Neural cell (in vitro differentiated cells): ENCODE measurements around the gene LRIG1. TPM values are rescaled to one million over a fixed set of nuclear protein-coding genes. Genes with fewer than 3 reads are reported as not detected.

ENCODE experiments used
- H2AFZ ChIP-seq: fragments of 200-600, 300-800 bp; sonication (generic), shearing (Covaris generic); 2 replicates; pipeline ENCODE4 v1.6.0; 2014; ENCODE audit warnings: low read depth, mild to moderate bottlenecking, antibody characterized with exemption, low read length, moderate library complexity
- H3F3A ChIP-seq: fragments of 200-600 bp; shearing (Covaris generic); 2 replicates; pipeline ENCODE4 v1.6.1; 2016; ENCODE audit warnings: mild to moderate bottlenecking, moderate library complexity, mixed read lengths, antibody characterized with exemption, low read length; ENCODE audit not compliant: insufficient read depth, poor library complexity, severe bottlenecking
- H3K27ac ChIP-seq: fragments of 200-600, 300-800 bp; sonication (generic), shearing (Covaris generic); 2 replicates; pipeline ENCODE4 v1.5.1; 2014; ENCODE audit warnings: mild to moderate bottlenecking, low read length, moderate library complexity
- H3K27me3 ChIP-seq: fragments of 300-800, 200-600 bp; sonication (generic), shearing (Covaris generic); 2 replicates; pipeline ENCODE4 v1.6.0; 2014; ENCODE audit warnings: mild to moderate bottlenecking, low read depth, low read length, moderate library complexity; ENCODE audit not compliant: insufficient read depth
- H3K36me3 ChIP-seq: fragments of 300-800, 200-600 bp; sonication (generic), shearing (Covaris generic); 2 replicates; pipeline ENCODE4 v1.5.1; 2014; ENCODE audit warnings: mild to moderate bottlenecking, antibody characterized with exemption, low read length, moderate library complexity; ENCODE audit not compliant: insufficient read depth
- H3K4me2 ChIP-seq: fragments of 300-800, 200-600 bp; sonication (generic), shearing (Covaris generic); 2 replicates; pipeline ENCODE4 v1.6.0; 2014; ENCODE audit warnings: mild to moderate bottlenecking, low read length
- H3K4me3 ChIP-seq: fragments of 300-800, 200-600 bp; sonication (generic), shearing (Covaris generic); 2 replicates; pipeline ENCODE4 v1.5.1; 2014; ENCODE audit warnings: mild to moderate bottlenecking, low read length, moderate library complexity
- H3K79me2 ChIP-seq: fragments of 200-600 bp; shearing (Covaris generic); replicated peaks from 2 replicates; pipeline ENCODE4 v1.6.0; 2014; ENCODE audit warnings: mild to moderate bottlenecking, low read length, moderate library complexity; ENCODE audit not compliant: insufficient read depth
- H3K9ac ChIP-seq: fragments of 300-800, 200-600 bp; sonication (generic), shearing (Covaris generic); 2 replicates; pipeline ENCODE4 v1.6.1; 2016; ENCODE audit warnings: mild to moderate bottlenecking, low read length, mixed read lengths
- H3K9me2 ChIP-seq: fragments of 200-600 bp; shearing (Covaris generic); 2 replicates; pipeline ENCODE4 v1.6.1; 2016; ENCODE audit warnings: mild to moderate bottlenecking, low read length, mixed read lengths; ENCODE audit not compliant: insufficient read depth
- H3K9me3 ChIP-seq: fragments of 200-600, 300-800 bp; sonication (generic), shearing (Covaris generic); 2 replicates; pipeline ENCODE4 v1.6.1; 2016; ENCODE audit warnings: mild to moderate bottlenecking, mixed run types, low read length, moderate library complexity, mixed read lengths
- H4K20me1 ChIP-seq: fragments of 200-600 bp; shearing (Covaris generic); 2 replicates; pipeline ENCODE4 v1.6.1; 2016; ENCODE audit warnings: mild to moderate bottlenecking, mixed run types; ENCODE audit not compliant: insufficient read depth
- CTCF ChIP-seq: fragments of 450-650 bp; IDR thresholded peaks from 2 replicates; pipeline ENCODE4 v1.5.1; 2014; ENCODE audit warnings: antibody characterized with exemption, mild to moderate bottlenecking, moderate library complexity; ENCODE audit not compliant: poor library complexity, severe bottlenecking
- EP300 ChIP-seq: fragments of 450-650 bp; conservative IDR thresholded peaks from 2 replicates; pipeline ENCODE4 v1.6.1; 2014; ENCODE audit warnings: antibody characterized with exemption, mild to moderate bottlenecking, moderate library complexity; ENCODE audit not compliant: poor library complexity, severe bottlenecking
- EZH2 ChIP-seq: fragments of 200-600, 300-800 bp; shearing (Covaris generic), sonication (generic); IDR thresholded peaks from 2 replicates; pipeline ENCODE4 v1.6.1; 2014; ENCODE audit warnings: antibody characterized with exemption, low read length, borderline replicate concordance, mild to moderate bottlenecking; ENCODE audit not compliant: insufficient read depth, poor library complexity, severe bottlenecking
- MXI1 ChIP-seq: fragments of 450-650 bp; conservative IDR thresholded peaks from 2 replicates; pipeline ENCODE4 v1.6.1; 2014; ENCODE audit warnings: antibody characterized with exemption, mild to moderate bottlenecking; ENCODE audit not compliant: poor library complexity, severe bottlenecking
- POLR2AphosphoS5 ChIP-seq: IDR thresholded peaks from 2 replicates; pipeline ENCODE4 v1.6.1; 2012
- RAD21 ChIP-seq: fragments of 450-650 bp; conservative IDR thresholded peaks from 2 replicates; pipeline ENCODE4 v1.6.1; 2014; ENCODE audit warnings: antibody characterized with exemption, mild to moderate bottlenecking, moderate library complexity
- REST ChIP-seq: IDR thresholded peaks from 2 replicates; pipeline ENCODE4 v1.6.1; 2012; ENCODE audit warnings: borderline replicate concordance
- SMC3 ChIP-seq: fragments of 450-650 bp; conservative IDR thresholded peaks from 2 replicates; pipeline ENCODE4 v1.6.1; 2014; ENCODE audit warnings: antibody characterized with exemption, mild to moderate bottlenecking, moderate library complexity; ENCODE audit not compliant: poor library complexity
- TAF1 ChIP-seq: IDR thresholded peaks from 2 replicates; pipeline ENCODE4 v1.6.1; 2012; ENCODE audit warnings: low read depth
- polyA plus RNA-seq: library from polyadenylated mRNA; depleted of rRNA; stranded (reverse); fragments of >200 nt; gene quantifications from 2 replicates; pipeline ENCODE4 v1.2.3, GENCODE V29; 2014

LRIG1 gene
- polyA plus RNA-seq, 1 donor from 2014 or later, result 7.1 TPM

- Histone ChIP-seq H3K9me2 (no peaks in the 10 kb centered on the region), H4K20me1 (no peaks in the 10 kb centered on the region), H3K79me2 (no peaks in the 10 kb centered on the region), H3K9ac (no peak overlapping the region), H3F3A (no peaks in the 10 kb centered on the region), H3K36me3 (no peaks in the 10 kb centered on the region), H3K27me3 (no peaks in the 10 kb centered on the region), H3K4me3 (no peak overlapping the region), H3K9me3 (no peaks in the 10 kb centered on the region), H2AFZ (no peak overlapping the region), H3K4me2 (no peak overlapping the region), H3K27ac (no peak overlapping the region)
- TF ChIP-seq CTCF (peak; percentile 29), EZH2 (no peak), TAF1 (no peak), RAD21 (no peak)
Measured at GRCh38 chr3:66378256-66378655, 122.6 kb downstream of the LRIG1 start.

GRCh38 chr3:66377800-66378199, 123.0 kb downstream of the LRIG1 start:
- no peaks in the 10 kb centered on the region for H3K27me3 ChIP-seq
- no peaks in the 10 kb centered on the region for H4K20me1 ChIP-seq
- no peaks in the 10 kb centered on the region for H3K79me2 ChIP-seq
- no peaks in the 10 kb centered on the region for H3K36me3 ChIP-seq
- no peaks in the 10 kb centered on the region for H3K9me2 ChIP-seq
- H3K9me3 ChIP-seq, result no peaks in the 10 kb centered on the region
- no peak overlapping the region for H2AFZ ChIP-seq
- H3F3A ChIP-seq, result no peaks in the 10 kb centered on the region
- no peak overlapping the region for H3K27ac ChIP-seq
- H3K4me2 ChIP-seq, result no peak overlapping the region
- no peak overlapping the region for H3K4me3 ChIP-seq
- H3K9ac ChIP-seq, result no peak overlapping the region
- no peak for TF ChIP-seq TAF1
- TF ChIP-seq REST, result no peak
- TF ChIP-seq EZH2, result no peak

GRCh38 chr3:66376568-66376967, 124.3 kb downstream of the LRIG1 start:
- Histone ChIP-seq H3K27ac (no peak overlapping the region), H3K36me3 (no peaks in the 10 kb centered on the region), H3K4me2 (no peak overlapping the region)

More at GRCh38 chr3:66376568-66376967, 124.3 kb downstream of the LRIG1 start:
- TF ChIP-seq REST (no peak), POLR2AphosphoS5 (no peak), RAD21 (no peak), MXI1 (no peak), TAF1 (no peak), SMC3 (no peak), EZH2 (no peak), EP300 (no peak), CTCF (no peak)
- Histone ChIP-seq H3K9me3 (no peaks in the 10 kb centered on the region), H3K27me3 (no peaks in the 10 kb centered on the region), H4K20me1 (no peaks in the 10 kb centered on the region), H3K4me3 (no peak overlapping the region), H3K79me2 (no peaks in the 10 kb centered on the region), H3K9me2 (no peaks in the 10 kb centered on the region), H3K9ac (no peak overlapping the region), H3F3A (no peaks in the 10 kb centered on the region), H2AFZ (no peak overlapping the region)
